GM18858 (cell line): ENCODE results near the gene GRIK4.

Experiments
- ATAC-seq: cut with Tn5 transposase; IDR thresholded peaks from one replicate; pipeline ENCODE4 v1.9.1; 2021; ENCODE audit not compliant: unreplicated experiment

The GRIK4 gene

GRCh38 chr11:120867988-120868387, 356.4 kb downstream of the GRIK4 start:
- ATAC-seq, result no peak

GRCh38 chr11:120869097-120869496, 357.5 kb downstream of the GRIK4 start:
- no peak for ATAC-seq

DNA sequence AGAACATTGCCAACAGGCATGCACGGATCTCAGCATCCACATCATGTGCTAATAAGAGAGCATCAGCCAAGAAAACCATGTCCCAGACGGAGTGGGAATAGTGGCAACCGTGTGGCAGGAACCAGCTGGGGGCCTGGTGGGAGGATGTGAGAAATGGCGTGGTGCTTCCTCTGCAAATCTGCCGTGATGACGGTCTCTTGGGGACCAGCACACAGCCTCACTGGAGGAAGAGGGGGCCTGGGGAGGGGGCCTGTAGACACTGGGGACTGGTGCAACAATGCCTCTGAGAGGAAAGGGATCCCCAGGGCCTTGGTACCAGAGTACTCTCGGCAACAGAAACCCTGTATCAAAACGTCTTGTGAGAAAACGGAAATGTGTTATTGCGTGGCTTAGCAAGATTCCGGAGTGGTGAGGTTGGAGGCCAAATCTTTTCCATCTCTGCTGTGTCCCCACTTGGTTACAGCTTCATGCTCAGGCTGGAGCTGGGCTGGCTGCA, 358.0 kb downstream of the GRIK4 start:
- no peak for ATAC-seq

DNA sequence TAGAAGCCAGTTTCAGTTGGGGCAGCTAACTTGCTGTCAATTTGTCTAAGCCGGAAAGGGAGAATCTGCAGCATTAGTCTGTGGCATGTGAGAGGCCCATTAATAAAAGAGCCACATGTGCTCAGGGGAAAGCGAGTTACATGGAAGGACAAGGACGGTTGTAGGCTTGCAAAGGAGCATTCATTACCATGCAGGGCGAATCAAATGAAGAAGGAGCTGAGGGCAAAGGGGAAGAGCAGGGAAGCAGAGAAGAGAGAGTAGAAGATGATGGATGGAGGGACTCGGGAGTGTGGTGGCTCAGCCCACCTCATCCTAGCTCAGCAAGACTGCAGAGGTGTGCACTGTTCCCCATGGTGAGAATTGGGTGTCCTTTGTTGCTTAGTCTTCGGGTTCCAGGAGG, 359.6 kb downstream of the GRIK4 start:
- no peak for ATAC-seq

DNA sequence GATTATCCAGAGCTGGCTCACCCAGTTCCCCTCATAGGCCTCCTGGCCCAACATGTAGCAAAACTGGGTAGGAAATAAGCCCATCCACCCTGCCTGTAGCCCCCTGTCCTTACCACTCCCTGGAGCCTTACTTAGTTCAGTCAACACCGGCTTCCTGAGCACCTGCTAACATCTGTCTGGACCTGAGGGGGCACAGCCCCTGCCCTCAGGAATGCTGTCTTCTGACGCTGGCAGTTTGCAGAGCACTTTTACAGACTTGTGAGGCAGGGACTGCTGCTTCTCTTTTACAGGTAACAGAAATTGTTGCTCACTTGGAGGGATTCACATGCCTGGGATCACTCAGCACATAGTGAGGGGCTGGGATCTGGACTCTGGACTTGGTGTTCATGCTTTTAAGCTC, 360.4 kb downstream of the GRIK4 start:
- no peak for ATAC-seq

DNA sequence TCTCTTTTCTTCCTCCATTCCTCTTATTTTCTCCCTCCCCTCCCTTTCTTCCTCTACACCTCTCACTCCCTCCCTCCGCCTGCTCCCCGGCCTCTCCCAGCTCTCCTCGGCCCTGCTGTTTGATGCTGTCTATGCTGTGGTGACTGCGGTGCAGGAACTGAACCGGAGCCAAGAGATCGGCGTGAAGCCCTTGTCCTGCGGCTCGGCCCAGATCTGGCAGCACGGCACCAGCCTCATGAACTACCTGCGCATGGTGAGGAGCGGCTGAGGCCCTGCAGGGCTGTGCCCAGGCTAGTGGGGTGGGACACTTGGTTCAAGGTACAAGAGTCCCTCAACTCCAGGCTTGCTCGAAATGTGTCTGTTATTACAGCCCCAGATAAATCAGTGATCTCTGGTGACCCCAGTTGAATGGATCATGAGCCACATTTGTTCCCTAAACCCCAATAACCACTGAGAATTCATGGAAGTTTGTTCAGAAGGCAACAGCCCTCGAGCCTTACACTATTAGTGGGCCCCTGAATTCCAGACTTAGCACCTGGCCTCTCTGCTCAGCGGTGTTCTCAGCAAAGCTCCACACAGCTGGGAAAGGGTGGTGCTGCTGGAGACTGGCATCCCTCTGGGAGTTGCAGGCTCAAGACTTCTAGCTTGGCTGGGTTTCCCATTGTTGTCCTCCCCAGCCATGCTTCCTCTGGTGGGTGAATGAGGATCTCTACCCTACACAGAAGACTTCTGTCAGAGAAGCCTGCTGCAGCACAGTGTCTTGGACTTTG, 362.6 kb downstream of the GRIK4 start:
- ATAC-seq, result no peak

GRCh38 chr11:120875986-120876385, 364.4 kb downstream of the GRIK4 start:
- ATAC-seq, result no peak

GRCh38 chr11:120877746-120878365, 366.3 kb downstream of the GRIK4 start:
- no peak for ATAC-seq

GRCh38 chr11:120878781-120879180, 367.2 kb downstream of the GRIK4 start:
- ATAC-seq, result no peak

DNA sequence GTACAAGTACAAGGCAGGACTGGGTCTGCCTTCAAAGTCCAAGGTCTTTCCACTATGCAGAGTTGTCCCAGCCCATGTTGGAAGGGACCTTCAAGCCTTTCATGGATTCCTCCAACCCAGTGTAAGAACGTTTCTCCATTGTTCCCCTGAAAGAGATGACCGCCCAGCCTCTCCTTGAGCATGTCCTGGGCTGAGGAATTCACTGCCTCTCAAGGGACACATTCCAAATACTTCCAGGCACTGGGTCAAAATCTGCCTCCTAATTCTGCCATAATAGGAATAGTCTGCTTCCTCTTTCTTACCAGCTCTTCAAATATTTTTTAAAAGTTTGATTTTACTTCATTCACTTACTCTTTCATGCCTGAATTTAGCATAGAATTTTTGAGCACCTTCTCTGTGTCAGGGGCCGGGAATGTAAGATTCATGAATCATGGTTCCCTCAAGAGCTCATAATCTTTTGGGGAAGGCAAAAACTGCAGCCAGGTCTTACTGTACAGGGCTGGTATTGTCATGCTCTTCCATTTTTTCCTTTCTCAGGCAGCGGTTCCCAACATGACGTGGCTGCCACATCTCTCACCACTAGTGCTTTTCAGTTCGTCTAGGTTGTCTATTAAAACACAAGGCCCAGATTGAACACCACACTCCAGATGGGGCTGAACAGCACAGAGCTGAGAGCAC, 369.1 kb downstream of the GRIK4 start:
- no peak for ATAC-seq

GRCh38 chr11:120881596-120881995, 370.0 kb downstream of the GRIK4 start:
- ATAC-seq, result no peak

DNA sequence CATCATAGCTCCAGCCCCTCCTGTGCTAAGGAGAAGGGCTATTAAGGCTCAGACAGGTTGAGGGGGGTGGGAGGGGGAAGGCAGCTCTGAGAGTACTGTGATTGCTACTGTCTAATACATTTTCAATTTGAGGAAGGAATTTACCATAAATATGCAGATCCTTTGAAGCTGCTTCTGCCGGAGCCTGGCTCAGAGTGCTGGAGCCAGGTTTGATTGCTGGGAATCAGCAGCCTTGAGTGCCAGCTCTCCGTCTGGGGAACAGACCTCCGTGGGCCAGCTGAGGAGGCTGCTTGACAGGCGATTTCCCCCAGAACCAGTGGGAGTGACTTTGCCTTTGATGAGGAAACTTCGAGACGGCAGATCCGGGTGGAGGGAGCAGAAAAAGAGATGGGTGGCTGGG, 370.6 kb downstream of the GRIK4 start:
- ATAC-seq, result no peak

DNA sequence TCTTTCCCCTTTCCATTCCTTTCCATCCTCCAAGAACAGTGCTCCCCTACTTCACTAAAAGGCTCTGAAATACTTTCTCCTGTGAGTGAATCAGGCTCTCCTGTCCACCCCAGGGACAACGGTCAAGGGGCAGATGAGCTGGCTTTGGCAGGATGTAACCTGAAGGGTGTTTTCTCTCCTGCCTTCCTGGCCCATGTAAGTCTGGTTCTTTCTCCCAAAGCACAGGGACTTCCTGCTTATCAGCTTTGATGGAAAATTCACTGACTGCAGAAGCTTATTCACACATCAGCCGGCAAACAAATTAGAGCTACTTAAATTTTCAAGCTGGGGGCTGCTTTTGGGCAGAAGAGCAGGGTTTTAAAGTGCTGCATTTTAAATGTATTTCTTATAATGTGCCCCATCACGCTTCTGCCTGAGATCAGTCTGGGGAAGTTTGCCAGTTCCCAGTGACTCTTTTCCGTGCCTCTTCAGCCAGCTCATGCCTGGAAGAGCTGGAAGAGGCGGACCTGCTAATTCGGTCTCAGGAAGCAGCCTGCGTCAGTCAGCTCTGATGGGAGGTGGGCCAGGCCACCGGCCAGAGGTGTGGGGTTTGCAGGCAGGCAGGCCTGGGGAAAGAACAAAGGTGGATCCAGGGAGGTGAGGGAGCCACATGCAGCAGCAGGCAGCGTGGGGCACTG, 372.0 kb downstream of the GRIK4 start:
- ATAC-seq, result no peak

GRCh38 chr11:120884154-120885020, 372.8 kb downstream of the GRIK4 start:
- ATAC-seq, result no peak

DNA sequence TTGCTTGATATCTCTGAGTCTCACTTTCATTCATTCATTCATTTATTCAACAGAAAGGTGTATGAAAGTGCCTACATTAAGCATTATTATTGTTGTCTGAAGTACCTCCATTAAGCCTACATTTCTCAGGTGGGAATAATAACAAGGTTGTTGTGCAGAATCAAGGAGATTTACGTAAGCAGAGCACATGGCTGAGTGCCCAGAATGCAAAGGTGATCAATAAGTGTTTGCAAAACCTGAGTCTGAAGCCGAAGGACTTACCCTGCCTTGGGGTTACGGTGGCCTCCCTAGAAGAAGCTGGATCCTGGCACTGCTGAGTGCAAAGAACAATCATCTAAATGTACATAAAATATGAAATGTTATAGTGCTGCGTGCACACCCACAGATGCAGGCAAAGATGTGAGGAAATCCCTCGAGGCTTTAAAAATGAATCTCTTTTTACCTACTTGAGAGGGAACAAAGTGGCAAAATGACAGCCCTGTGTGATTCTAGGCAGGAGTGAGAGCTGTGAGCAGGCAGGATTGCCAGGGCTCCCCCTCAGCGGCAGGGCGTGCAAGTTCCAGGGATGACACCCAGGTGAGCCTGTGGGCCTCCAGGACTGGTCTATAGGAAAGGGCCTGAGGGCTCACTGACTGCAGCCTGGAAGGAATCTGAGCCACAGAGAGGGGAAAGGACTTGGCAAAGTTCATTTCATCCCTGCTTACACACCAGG, 379.2 kb downstream of the GRIK4 start:
- ATAC-seq, result no peak

GRCh38 chr11:120893440-120894201, 382.1 kb downstream of the GRIK4 start:
- ATAC-seq, result no peak

DNA sequence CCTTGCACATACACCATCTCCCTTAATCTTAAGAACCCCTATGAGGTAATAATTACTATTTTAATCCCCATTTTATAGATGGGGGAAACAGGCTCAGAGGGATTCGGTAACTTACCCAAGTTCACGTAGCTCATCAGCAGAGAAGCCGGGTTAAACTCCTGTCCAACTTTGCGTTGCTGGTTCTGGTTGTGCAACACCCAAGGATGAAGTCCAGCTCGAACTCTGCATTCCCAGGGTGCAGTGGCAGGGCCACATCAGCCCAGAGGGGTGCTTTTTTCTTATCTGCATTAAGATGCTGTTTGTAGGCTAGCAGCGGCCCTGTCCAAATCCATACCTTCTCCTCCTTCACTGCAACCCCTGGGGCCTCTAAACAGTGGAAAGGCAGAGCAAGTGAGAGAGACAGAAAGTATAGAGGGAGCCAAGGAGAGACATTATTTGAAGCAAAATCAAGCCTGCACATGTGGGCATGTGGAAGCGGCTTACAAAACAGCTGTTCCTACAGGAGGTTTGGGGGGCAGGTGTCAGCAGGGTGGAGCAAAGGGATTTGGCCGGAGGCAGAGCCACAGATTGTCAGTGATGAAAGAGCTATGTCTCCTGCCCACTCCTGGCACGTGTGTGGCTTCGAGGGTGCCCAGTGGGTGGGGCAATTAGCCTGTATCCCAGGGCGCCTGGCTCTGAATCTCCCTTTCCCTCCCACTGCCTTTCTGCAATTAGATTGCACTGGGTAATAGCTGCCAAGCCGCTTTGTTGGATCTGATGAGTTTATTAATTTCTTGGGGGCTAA, 382.8 kb downstream of the GRIK4 start:
- ATAC-seq, result no peak

DNA sequence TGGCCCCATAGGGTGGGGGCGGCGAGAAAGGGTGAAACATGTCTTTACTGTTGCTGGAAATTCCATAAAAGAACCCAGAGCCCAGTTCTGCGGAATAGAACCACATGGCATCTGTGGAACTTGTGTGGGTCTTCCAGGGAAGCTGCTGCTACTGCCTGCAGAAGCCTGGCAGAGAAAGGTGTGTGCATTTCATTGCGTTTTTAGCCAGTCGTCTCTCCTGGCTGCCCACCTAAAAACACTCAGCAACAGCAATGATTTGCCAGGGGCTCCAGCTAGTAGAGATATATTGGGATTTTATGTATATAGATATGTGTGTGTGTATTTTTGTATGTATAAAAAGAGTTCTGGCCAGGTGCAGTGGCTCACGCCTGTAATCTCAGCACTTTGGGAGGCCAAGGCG, 385.1 kb downstream of the GRIK4 start:
- no peak for ATAC-seq
